Endothelial cell (in vitro differentiated cells): Measurements from ENCODE around the gene UNK. TPM values are rescaled to one million over a fixed set of nuclear protein-coding genes. Genes with fewer than 3 reads are reported as not detected.

Experiments used
- DNase-seq: peaks from one replicate; pipeline ENCODE4 v3.0.0; 2021; ENCODE audit warnings: low spot score
- H3K27ac Mint-ChIP-seq: one replicate; pipeline ENCODE4 v1.8.0; 2021; ENCODE audit warnings: mixed read lengths, inconsistent platforms; ENCODE audit not compliant: unreplicated experiment
- H3K27me3 Mint-ChIP-seq: one replicate; pipeline ENCODE4 v1.8.0; 2021; ENCODE audit warnings: mild to moderate bottlenecking, moderate library complexity, mixed read lengths, inconsistent platforms; ENCODE audit not compliant: unreplicated experiment
- H3K36me3 Mint-ChIP-seq: one replicate; pipeline ENCODE4 v1.8.0; 2021; ENCODE audit warnings: mild to moderate bottlenecking, low read depth, mixed read lengths, inconsistent platforms; ENCODE audit not compliant: unreplicated experiment
- H3K4me1 Mint-ChIP-seq: one replicate; pipeline ENCODE4 v1.8.0; 2021; ENCODE audit warnings: mild to moderate bottlenecking, mixed read lengths, inconsistent platforms; ENCODE audit not compliant: unreplicated experiment
- H3K4me3 Mint-ChIP-seq: one replicate; pipeline ENCODE4 v1.8.0; 2021; ENCODE audit warnings: mild to moderate bottlenecking, mixed read lengths, inconsistent platforms; ENCODE audit not compliant: unreplicated experiment
- H3K9me3 Mint-ChIP-seq: one replicate; pipeline ENCODE4 v1.8.0; 2021; ENCODE audit warnings: mixed read lengths, inconsistent platforms; ENCODE audit not compliant: unreplicated experiment
- CTCF ChIP-seq: fragments of 200-600 bp; sonication (generic); IDR thresholded peaks from one replicate; pipeline ENCODE4 v1.5.0; 2021; ENCODE audit warnings: antibody characterized with exemption; ENCODE audit not compliant: unreplicated experiment
- total RNA-seq: library from RNA; stranded (reverse); fragmentation: NEBNext Ultra II Directional; extraction: Animal tissue kit (Norgen Biotek cat#: 25700); gene quantifications from one replicate; pipeline ENCODE4 v1.2.1, GENCODE V29; 2021; ENCODE audit not compliant: unreplicated experiment

Gene UNK
- total RNA-seq, 1 donor from 2014 or later = 28.8 TPM

DNA sequence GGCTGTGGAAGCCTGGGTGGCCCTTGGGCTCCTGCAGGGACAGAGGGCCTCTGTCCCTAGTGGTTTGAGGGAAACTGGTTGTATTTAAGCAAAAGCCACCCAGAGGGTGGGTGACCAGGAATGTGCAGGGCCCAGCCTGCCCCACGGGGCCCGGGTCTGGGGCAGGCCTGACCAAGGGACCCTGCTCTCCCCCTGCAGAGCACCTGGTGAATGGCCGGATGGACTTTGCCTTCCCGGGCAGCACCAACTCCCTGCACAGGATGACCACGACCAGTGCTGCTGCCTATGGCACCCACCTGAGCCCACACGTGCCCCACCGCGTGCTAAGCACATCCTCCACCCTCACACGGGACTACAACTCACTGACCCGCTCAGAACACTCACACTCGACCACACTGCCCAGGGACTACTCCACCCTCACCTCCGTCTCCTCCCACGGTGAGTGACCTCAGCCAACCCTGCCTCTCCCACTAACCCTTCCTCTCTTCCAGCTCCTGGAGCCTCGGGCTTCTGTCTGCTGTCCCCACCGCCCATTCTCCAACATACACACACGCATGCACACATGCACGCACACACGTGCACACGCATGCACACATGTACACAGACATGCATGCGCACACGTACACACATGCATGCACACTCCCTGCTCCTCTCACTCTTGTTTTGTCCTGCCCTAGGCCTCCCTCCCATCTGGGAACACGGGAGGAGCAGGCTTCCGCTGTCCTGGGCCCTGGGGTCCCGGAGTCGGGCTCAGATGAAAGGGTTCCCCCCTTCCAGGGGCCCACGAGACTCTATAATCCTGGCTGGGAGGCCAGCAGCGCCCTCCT, 30.0 kb upstream of the UNK start:
- DNase-seq = no peak
- peaks cover 7% of the 10 kb centered on the region for H3K27me3 Mint-ChIP-seq
- no peaks in the 10 kb centered on the region for H3K9me3 Mint-ChIP-seq
- peaks cover 3% of the 10 kb centered on the region for H3K36me3 Mint-ChIP-seq
- TF ChIP-seq CTCF = no peak
- H3K27ac Mint-ChIP-seq = no peak overlapping the region
- H3K4me1 Mint-ChIP-seq = peaks cover 9% of the 10 kb centered on the region
- peak overlapping the region; percentile 39 for H3K4me3 Mint-ChIP-seq

- H3K4me1 Mint-ChIP-seq = peaks cover 9% of the 10 kb centered on the region
- H3K27me3 Mint-ChIP-seq = peaks cover 7% of the 10 kb centered on the region
- H3K36me3 Mint-ChIP-seq = peaks cover 3% of the 10 kb centered on the region
- H3K27ac Mint-ChIP-seq = no peak overlapping the region
- TF ChIP-seq CTCF = no peak
- no peak overlapping the region for H3K4me3 Mint-ChIP-seq
- no peaks in the 10 kb centered on the region for H3K9me3 Mint-ChIP-seq
- no peak for DNase-seq
Measured at GRCh38 chr17:75755205-75755901, 29.3 kb upstream of the UNK start.

DNA sequence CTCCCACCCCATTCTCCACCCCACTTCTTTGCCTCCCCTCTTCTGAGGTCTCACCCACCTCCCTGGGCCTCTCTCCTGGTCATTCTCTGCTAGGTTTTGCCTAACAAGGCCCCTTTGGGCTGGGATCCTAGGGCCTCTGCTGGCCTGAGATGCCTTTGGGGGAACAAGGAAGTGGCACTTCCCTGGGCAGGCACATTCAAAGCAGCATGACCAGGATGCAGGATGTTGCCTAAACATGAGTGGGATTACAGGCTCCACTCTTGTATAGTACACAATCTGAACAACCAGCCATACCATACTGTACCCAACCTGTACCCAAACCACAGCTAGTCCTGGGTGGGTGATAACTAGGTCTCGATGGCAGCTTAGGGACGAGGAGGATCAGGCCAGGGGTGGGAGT, 28.6 kb upstream of the UNK start:
- Mint-ChIP-seq H3K27me3 (peaks cover 7% of the 10 kb centered on the region), H3K4me3 (no peak overlapping the region), H3K4me1 (peaks cover 9% of the 10 kb centered on the region), H3K27ac (no peak overlapping the region), H3K9me3 (no peaks in the 10 kb centered on the region), H3K36me3 (peaks cover 3% of the 10 kb centered on the region)
- no peak for TF ChIP-seq CTCF
- no peak for DNase-seq

DNA sequence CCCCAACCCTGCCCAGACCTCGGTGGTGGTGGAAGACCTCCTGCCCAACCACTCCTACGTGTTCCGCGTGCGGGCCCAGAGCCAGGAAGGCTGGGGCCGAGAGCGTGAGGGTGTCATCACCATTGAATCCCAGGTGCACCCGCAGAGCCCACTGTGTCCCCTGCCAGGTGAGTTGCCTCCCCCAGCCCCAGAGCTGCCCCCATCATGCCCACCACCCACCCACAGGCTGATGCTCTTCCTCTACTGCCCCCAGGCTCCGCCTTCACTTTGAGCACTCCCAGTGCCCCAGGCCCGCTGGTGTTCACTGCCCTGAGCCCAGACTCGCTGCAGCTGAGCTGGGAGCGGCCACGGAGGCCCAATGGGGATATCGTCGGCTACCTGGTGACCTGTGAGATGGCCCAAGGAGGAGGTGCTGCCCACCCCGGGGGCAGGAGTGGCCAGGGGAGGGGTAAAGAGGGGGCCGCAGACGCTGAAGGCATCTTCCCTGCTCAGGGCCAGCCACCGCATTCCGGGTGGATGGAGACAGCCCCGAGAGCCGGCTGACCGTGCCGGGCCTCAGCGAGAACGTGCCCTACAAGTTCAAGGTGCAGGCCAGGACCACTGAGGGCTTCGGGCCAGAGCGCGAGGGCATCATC, 28.0 kb upstream of the UNK start:
- H3K4me1 Mint-ChIP-seq = peaks cover 9% of the 10 kb centered on the region
- H3K4me3 Mint-ChIP-seq = no peak overlapping the region
- TF ChIP-seq CTCF = no peak
- no peak overlapping the region for H3K27ac Mint-ChIP-seq
- peaks cover 3% of the 10 kb centered on the region for H3K36me3 Mint-ChIP-seq
- peaks cover 7% of the 10 kb centered on the region for H3K27me3 Mint-ChIP-seq
- DNase-seq = no peak
- H3K9me3 Mint-ChIP-seq = no peaks in the 10 kb centered on the region
